Effector memory CD4-positive, alpha-beta T cell (primary cell): ENCODE measurements around the gene SYPL2.

Experiments
- DNase-seq, 3 donors: peaks; one replicate each; pipeline ENCODE4 v3.0.0-alpha.2; 2020
- H3K27ac ChIP-seq: 2 replicates; pipeline ENCODE4 v1.7.0; 2013; ENCODE audit warnings: mild to moderate bottlenecking, low read length, moderate library complexity; ENCODE audit not compliant: insufficient read depth, poor library complexity, severe bottlenecking
- H3K27me3 ChIP-seq: replicated peaks from 2 replicates; pipeline ENCODE4 v1.7.0; 2013; ENCODE audit warnings: mild to moderate bottlenecking, low read length; ENCODE audit not compliant: insufficient read depth, control insufficient read depth, poor library complexity, severe bottlenecking
- H3K36me3 ChIP-seq: 2 replicates; pipeline ENCODE4 v1.7.0; 2013; ENCODE audit warnings: mild to moderate bottlenecking, low read length, moderate library complexity; ENCODE audit not compliant: control insufficient read depth, insufficient read depth
- H3K4me1 ChIP-seq: 2 replicates; pipeline ENCODE4 v1.7.0; 2013; ENCODE audit warnings: low read length, mild to moderate bottlenecking; ENCODE audit not compliant: control insufficient read depth, insufficient read depth, poor library complexity, severe bottlenecking
- H3K4me3 ChIP-seq: 2 replicates; pipeline ENCODE4 v1.7.0; 2013; ENCODE audit warnings: low read length, low read depth, mild to moderate bottlenecking; ENCODE audit not compliant: insufficient read depth, poor library complexity, severe bottlenecking
- H3K9me3 ChIP-seq: 2 replicates; pipeline ENCODE4 v1.7.0; 2013; ENCODE audit warnings: mild to moderate bottlenecking, low read length, moderate library complexity; ENCODE audit not compliant: control insufficient read depth
- total RNA-seq, 3 donors: gene quantifications; one replicate each; lab custom pipeline; 2026; lab: John Stamatoyannopoulos, UW

SYPL2 gene
- total RNA-seq: 0 reads per million in 3 donors

- H3K4me1 ChIP-seq: peaks cover 11% of the 10 kb centered on the region
- no peaks in the 10 kb centered on the region for H3K9me3 ChIP-seq
- H3K27ac ChIP-seq: no peak within 1 kb of the TSS
- peaks cover 31% of the 10 kb centered on the region for H3K27me3 ChIP-seq
- peak within 1 kb of the TSS; percentile 55 for H3K4me3 ChIP-seq
- no peaks in the 10 kb centered on the region for H3K36me3 ChIP-seq
- no peak for DNase-seq
Observed at GRCh38 chr1:109466452-109467300, at the start of gene SYPL2. Gene SYPL2, plus strand, starts transcription at chr1:109466546. Its CDS starts 298 bp downstream, at chr1:109466844.

GRCh38 chr1:109423498-109423897, 42.8 kb upstream of the SYPL2 start:
- peaks cover 25% of the 10 kb centered on the region for H3K36me3 ChIP-seq
- peak overlapping the region; percentile 26 for H3K27ac ChIP-seq
- no peak for DNase-seq
- H3K4me3 ChIP-seq: no peak overlapping the region
- no peaks in the 10 kb centered on the region for H3K9me3 ChIP-seq
- H3K27me3 ChIP-seq: no peaks in the 10 kb centered on the region
- H3K4me1 ChIP-seq: peaks cover 7% of the 10 kb centered on the region

- Histone ChIP-seq H3K9me3 (no peaks in the 10 kb centered on the region), H3K27ac (peak overlapping the region; percentile 91), H3K36me3 (peaks cover 9% of the 10 kb centered on the region), H3K4me1 (peaks cover 7% of the 10 kb centered on the region), H3K4me3 (peak overlapping the region; percentile 73), H3K27me3 (no peaks in the 10 kb centered on the region)
- peak in 2 of 3 donors; percentile 47 to 55 for DNase-seq
Observed at GRCh38 chr1:109425391-109426280, 40.7 kb upstream of the SYPL2 start.

GRCh38 chr1:109426281-109427170, 39.8 kb upstream of the SYPL2 start, which contains the start of gene PSMA5:
Gene PSMA5, minus strand, starts transcription at chr1:109426448. Its CDS starts 118 bp downstream, at chr1:109426330.
- peaks cover 7% of the 10 kb centered on the region for H3K4me1 ChIP-seq
- no peaks in the 10 kb centered on the region for H3K27me3 ChIP-seq
- DNase-seq: peak; percentile 92 to 94 (median 94)
- no peaks in the 10 kb centered on the region for H3K9me3 ChIP-seq
- H3K4me3 ChIP-seq: peak within 1 kb of the TSS; percentile 73
- peaks cover under 1% of the 10 kb centered on the region for H3K36me3 ChIP-seq
- H3K27ac ChIP-seq: peak within 1 kb of the TSS; percentile 91

GRCh38 chr1:109427171-109427467, 39.2 kb upstream of the SYPL2 start:
- no peaks in the 10 kb centered on the region for H3K27me3 ChIP-seq
- H3K27ac ChIP-seq: peak overlapping the region; percentile 91
- no peaks in the 10 kb centered on the region for H3K9me3 ChIP-seq
- no peaks in the 10 kb centered on the region for H3K36me3 ChIP-seq
- peak overlapping the region; percentile 73 for H3K4me3 ChIP-seq
- H3K4me1 ChIP-seq: peaks cover 7% of the 10 kb centered on the region
- DNase-seq: no peak

- H3K27me3 ChIP-seq: no peaks in the 10 kb centered on the region
- H3K4me3 ChIP-seq: no peak overlapping the region
- H3K4me1 ChIP-seq: no peaks in the 10 kb centered on the region
- H3K27ac ChIP-seq: no peak overlapping the region
- no peak for DNase-seq
- no peaks in the 10 kb centered on the region for H3K9me3 ChIP-seq
- no peaks in the 10 kb centered on the region for H3K36me3 ChIP-seq
Observed at GRCh38 chr1:109432336-109432735, 34.0 kb upstream of the SYPL2 start.

GRCh38 chr1:109433322-109433721, 33.0 kb upstream of the SYPL2 start:
- no peaks in the 10 kb centered on the region for H3K36me3 ChIP-seq
- DNase-seq: no peak

GRCh38 chr1:109434484-109434883, 31.9 kb upstream of the SYPL2 start:
- Histone ChIP-seq H3K4me1 (no peaks in the 10 kb centered on the region), H3K4me3 (no peak overlapping the region), H3K36me3 (no peaks in the 10 kb centered on the region), H3K27me3 (no peaks in the 10 kb centered on the region), H3K27ac (no peak overlapping the region), H3K9me3 (no peaks in the 10 kb centered on the region)
- DNase-seq: no peak

More at GRCh38 chr1:109433322-109433721, 33.0 kb upstream of the SYPL2 start:
- no peaks in the 10 kb centered on the region for H3K4me1 ChIP-seq
- H3K27me3 ChIP-seq: no peaks in the 10 kb centered on the region
- H3K27ac ChIP-seq: no peak overlapping the region
- no peak overlapping the region for H3K4me3 ChIP-seq
- H3K9me3 ChIP-seq: no peaks in the 10 kb centered on the region

- Histone ChIP-seq H3K9me3 (no peaks in the 10 kb centered on the region), H3K4me3 (no peak overlapping the region), H3K27ac (no peak overlapping the region), H3K36me3 (no peaks in the 10 kb centered on the region), H3K4me1 (no peaks in the 10 kb centered on the region), H3K27me3 (peaks cover 6% of the 10 kb centered on the region)
- no peak for DNase-seq
Observed at GRCh38 chr1:109438798-109439297, 27.5 kb upstream of the SYPL2 start.
